Non-pigmented ciliary epithelial cell (primary cell): ENCODE measurements around the gene ZNF396.

Source experiments
- DNase-seq: peaks from one replicate; pipeline ENCODE4 v3.0.0-alpha.2; 2010; ENCODE audit warnings: low read depth

Gene ZNF396

GRCh38 chr18:35376742-35377695 lies at the start of gene ZNF396:
Gene ZNF396 (minus strand): TSS chr18:35377337. CDS start chr18:35374292, 3,045 bp downstream.
- no peak for DNase-seq

DNA sequence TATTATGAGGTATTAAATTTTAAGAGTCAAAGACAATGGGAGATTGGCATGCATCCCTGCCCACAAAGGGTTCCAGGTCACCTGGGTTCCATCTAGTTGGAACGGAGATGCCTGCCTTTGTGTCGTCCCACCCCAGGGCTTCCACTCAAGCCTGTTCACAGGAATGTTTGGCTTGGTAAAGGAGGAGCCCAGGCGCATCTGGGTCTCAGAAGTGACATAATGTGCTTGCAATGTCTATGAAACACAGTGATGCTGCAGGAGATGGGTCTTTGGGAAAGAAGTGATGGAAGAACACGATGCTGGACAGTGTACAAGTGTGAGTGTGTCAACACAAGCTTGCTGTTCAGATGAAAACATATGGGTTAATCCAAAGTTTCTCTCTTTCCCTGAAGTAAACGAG lies 49.6 kb upstream of the ZNF396 start:
- DNase-seq: no peak

GRCh38 chr18:35424356-35424755 lies 47.2 kb upstream of the ZNF396 start:
- DNase-seq: no peak

- no peak for DNase-seq
Observed at GRCh38 chr18:35422237-35422636, 45.1 kb upstream of the ZNF396 start.

DNA sequence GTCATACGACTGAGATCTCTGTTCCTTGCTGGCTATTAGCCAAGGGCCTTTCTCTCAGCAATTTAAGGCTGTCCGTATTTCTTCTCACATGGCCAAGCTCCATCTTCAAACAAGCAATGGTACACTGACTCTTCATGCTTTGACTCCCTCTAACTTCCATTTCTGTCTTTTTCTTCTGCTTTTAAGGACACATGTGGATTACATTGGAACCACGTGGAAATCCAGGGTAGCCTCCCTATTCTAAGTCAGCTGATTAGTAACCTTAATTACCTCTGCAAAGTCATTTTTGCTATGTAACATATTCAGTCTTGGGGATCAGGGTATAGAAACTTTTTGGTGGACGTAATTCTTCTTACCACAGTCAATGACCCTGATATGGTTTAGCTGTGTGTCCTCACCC lies 41.5 kb upstream of the ZNF396 start:
- DNase-seq: no peak

GRCh38 chr18:35417223-35417622 lies 40.1 kb upstream of the ZNF396 start:
- DNase-seq: no peak

DNA sequence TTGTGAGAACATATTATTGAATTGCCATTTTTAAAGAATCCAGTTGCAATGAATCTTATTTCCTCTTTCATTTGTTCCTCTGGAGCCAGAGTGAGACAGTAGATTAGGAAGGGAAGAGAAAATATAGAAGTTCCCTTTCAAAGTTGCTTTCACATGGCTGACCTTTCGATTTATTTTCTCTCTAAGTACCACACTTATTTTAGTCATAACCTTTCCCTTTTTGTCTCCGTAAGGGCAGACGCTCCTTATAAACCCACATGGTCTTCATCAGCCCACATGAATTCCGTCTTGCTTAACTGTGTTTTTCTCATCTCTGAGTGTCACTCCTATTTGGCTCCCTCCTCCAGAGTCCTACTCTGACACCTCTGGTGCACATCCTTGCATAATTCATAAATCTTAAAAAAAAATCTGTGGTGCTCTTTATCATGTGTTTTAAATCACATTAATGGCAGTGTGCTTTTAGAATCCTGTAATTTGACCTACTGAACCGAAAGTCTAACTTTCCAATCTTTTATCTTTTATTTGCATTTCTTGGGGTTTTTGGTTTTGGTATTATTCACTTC lies 38.5 kb upstream of the ZNF396 start:
- DNase-seq: no peak

- DNase-seq: no peak
Observed at GRCh38 chr18:35413163-35413511, 36.0 kb upstream of the ZNF396 start.

DNA sequence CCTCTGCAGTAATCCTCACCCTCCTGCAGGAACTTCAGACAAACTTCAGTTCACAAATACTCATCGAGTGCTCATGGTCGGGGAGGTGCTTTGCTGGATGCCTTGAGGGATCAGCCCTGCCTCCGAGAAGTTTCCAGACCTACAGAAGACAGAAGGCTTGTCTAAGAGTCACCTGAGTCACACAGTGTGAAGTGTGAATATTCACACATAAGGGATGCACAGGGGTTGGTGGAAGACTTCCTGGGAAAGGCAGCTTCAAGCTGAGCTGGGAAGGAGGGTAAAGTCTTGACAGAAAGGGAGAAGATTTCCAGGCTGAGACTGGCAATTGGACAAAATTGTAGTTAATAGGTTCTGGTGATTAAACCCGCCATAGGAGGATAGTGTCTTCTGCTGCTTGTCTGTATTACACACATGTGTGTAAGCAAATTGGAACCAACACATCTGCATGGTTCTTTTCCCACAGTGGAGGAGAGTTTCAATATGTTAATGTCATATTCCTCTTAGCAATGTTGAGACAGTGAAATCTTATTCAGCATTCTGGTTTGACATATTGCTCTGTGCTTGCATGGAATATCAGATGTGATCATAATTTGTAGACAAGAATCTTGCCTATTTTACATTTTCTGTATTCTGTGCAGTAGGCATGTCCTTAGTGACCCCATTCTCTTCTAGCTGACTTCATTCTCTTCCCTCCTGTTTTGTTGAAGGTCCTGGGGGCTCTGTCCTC lies 34.7 kb upstream of the ZNF396 start:
- DNase-seq: no peak

GRCh38 chr18:35410561-35410960 lies 33.4 kb upstream of the ZNF396 start:
- DNase-seq: no peak

GRCh38 chr18:35409911-35410310 lies 32.8 kb upstream of the ZNF396 start:
- no peak for DNase-seq

DNA sequence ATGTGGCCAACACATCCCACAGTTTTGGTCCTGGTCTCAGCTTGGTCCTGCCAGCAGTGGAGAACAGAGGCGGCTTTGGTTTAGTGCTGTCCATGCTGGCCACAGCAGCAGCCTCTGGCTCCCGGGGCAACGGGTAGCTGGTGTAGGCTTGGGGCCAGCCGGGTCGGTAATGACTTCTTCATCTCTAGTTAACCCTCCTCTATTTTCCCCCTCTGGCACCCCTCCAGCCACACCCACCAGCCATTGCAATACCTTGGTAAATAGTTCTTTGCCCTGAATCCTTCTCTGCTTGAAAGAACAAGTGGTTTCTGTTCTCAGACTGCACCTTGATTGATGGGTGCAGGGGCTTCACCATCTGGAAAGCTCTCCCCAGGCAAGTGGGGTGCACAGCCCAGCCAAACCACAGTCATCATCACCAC lies 31.7 kb upstream of the ZNF396 start:
- no peak for DNase-seq

DNA sequence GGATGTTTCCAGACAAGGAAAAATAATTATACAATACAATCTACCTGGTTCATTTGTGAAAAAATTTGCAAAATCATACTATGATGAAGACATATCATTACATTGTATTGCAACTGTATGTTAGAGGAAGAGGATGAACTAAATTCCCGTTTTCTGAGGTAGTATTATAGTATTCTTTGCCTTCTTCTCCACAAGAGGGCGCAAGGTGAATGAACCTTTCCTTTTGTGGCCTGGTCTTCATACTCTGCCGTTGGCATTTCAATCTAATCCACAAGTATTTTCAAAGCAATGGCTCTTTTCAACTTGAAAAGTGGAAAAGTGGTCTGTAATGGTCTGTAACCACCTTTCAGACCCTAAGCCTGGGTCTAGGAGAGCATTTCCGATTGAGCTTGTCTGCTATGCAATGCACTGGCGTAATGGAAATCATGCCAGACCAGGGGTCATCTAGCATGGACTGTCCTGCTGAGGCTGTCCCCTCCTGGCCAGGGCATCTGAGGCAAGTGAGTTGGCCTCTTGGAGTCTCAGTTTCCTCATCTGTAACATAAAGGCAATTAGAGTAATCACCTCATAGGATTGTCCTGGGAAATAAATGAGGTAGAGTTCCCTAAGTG lies 30.8 kb upstream of the ZNF396 start:
- no peak for DNase-seq

DNA sequence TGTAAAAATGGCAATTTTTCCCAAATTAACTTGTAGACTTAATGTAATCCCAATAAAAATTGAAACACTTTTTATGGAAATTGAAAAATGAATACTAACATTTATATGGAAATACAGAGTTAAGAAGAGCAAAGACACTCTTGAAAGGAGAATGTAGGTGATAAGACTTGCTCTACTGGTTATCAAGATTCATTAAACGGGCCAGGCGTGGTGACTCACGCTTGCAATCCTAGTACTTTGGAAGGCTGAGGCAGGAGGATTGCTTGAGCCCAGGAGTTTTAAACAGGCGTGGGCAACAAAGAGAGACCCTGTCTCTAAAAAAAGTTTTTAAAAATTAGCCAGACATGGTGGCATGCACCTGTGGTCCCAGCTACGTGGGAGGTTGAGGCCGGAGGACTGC lies 29.5 kb upstream of the ZNF396 start:
- DNase-seq: no peak

- DNase-seq: no peak
Observed at GRCh38 chr18:35397976-35398375, 20.8 kb upstream of the ZNF396 start.

- DNase-seq: no peak
Observed at GRCh38 chr18:35393716-35394115, 16.6 kb upstream of the ZNF396 start.

DNA sequence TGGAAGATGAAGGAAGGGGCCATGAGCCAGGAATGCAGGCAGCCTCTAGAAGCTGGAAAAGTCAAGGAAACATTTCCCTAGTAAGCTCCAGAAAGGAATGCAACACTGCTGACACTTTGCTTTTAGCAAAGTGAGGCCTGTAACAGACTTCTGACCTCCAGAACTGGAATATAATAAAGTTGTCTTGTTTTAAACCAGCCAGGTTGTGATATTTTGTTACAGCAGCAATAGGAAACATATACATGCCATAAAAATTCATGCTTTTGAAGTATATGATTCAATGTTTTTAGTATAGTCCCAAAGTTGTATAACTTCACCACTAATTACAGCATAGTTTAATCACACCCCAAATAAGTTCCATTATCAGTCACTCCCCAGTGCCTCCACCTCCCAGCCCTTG lies 15.2 kb upstream of the ZNF396 start:
- no peak for DNase-seq

GRCh38 chr18:35390951-35391700 lies 14.0 kb upstream of the ZNF396 start:
- DNase-seq: no peak

GRCh38 chr18:35389095-35389618 lies 12.0 kb upstream of the ZNF396 start:
- peak; percentile 50 for DNase-seq

DNA sequence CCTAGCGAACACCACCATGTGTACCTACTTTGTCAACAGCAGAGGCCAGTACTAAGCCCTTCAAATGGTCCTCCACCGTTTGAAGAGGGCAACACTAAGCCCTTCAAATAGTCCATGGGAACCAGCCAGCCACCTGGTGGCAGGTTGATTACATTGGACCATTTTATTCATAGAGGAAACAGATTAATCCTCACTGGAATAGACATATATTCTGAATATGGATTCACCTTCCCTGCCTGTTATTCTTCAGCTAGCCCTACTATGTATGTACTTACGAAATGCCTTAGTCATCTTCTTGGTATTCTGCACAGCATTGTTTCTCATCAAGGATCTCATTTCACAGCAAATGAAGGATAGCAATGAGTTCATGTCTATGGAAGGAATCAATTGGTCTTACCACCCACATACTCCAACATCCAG lies 10.0 kb upstream of the ZNF396 start:
- peak; percentile 63 for DNase-seq

DNA sequence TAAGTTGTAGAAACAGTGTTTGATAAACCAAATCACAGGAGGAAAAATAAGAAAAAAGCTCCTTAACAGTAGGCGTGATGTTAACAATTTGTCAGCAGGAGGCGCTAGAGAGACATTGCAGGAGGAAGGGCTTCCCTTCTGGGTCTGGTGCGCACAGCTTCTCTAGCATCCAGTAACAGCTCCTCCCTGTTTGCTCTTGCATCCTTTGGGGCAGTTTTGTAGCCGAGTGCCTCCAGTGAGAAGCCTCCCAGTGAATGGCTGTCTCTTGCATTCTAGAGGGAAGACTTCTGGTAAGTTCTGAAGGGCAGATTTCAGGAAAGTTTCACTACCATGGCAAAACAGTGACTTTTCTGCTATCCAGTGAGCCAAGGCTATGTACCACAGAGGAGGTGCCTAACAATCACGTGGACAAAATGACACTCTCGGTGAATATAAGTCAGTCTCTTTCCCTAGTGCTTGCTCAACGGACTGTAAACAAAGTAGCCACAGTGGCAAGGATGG lies 9.5 kb upstream of the ZNF396 start:
- peak; percentile 64 for DNase-seq
